Measurements from ENCODE around the gene PKN1. TPM values are rescaled to one million over a fixed set of nuclear protein-coding genes. Genes with fewer than 3 reads are reported as not detected.

PKN1 gene
- total and polyA plus RNA-seq, 2 of the 13 experiments (the other 11 are each of a cell fraction or from before 2014, with no cell fraction given), result 45.7 to 54.5 TPM

DNA sequence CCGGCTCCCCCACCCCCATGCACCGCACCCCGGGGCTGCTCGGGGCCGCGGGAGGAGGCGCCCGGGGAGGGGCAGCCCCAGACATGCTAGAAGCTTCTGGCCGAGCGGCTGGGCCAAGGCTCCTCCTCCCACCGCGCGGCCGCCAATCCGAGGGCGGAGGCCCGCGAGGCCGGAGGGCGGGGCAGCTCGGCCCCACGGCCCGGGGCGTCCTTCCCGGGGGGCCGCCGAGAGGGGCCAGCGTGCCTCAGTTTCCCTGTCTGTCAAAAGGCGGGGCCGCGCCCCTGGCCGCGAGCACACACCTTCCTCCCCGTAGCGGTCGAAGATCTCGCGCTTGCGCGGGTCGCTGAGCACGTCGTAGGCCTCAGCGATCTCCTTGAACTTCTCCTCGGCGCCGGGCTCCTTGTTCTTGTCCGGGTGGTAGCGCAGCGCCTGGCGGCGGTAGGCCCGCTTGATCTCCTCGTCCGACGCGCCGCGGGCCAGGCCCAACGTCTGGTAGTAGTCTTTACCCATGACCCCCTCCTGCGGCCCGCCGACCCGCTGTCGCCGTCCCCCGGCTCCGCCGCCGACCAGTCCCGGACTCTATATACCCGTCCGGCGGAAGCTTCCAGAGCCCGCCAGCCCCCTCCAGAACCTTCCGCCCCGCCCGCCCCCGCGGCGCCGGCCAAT, 84.9 kb downstream of the PKN1 start, which contains the start of gene DNAJB1 (continued):
- TF ChIP-seq, protein P1, sequence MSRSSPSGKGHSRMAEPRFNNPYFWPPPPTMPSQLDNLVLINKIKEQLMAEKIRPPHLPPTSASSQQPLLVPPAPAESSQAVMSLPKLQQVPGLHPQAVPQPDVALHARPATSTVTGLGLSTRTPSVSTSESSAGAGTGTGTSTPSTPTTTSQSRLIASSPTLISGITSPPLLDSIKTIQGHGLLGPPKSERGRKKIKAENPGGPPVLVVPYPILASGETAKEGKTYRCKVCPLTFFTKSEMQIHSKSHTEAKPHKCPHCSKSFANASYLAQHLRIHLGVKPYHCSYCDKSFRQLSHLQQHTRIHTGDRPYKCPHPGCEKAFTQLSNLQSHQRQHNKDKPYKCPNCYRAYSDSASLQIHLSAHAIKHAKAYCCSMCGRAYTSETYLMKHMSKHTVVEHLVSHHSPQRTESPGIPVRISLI (CRISPR knock-in tag; IDR thresholded peaks at IDR 0.05; ENCODE audit: borderline replicate concordance), result 0 out of 2 replicates have a peak, but pooled peaks have one; percentile 22
- peak; percentile 86 for TF ChIP-seq PHF8 (CRISPR knock-in tag; IDR thresholded peaks at IDR 0.05)
- TF ChIP-seq ZBTB42 (CRISPR knock-in tag; IDR thresholded peaks at IDR 0.05), result 0 out of 2 replicates have a peak, but pooled peaks have one; percentile 62
- TF ChIP-seq CBX1 (IDR thresholded peaks at IDR 0.05; ENCODE audit: low read depth), result no peak
- TF ChIP-seq, protein P2, sequence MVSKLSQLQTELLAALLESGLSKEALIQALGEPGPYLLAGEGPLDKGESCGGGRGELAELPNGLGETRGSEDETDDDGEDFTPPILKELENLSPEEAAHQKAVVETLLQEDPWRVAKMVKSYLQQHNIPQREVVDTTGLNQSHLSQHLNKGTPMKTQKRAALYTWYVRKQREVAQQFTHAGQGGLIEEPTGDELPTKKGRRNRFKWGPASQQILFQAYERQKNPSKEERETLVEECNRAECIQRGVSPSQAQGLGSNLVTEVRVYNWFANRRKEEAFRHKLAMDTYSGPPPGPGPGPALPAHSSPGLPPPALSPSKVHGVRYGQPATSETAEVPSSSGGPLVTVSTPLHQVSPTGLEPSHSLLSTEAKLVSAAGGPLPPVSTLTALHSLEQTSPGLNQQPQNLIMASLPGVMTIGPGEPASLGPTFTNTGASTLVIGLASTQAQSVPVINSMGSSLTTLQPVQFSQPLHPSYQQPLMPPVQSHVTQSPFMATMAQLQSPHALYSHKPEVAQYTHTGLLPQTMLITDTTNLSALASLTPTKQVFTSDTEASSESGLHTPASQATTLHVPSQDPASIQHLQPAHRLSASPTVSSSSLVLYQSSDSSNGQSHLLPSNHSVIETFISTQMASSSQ (IDR thresholded peaks at IDR 0.05; ENCODE audit: low read depth), result no peak
- TF ChIP-seq, protein P2 (CRISPR knock-in tag; IDR thresholded peaks at IDR 0.05; ENCODE audit: borderline replicate concordance), result 0 out of 2 replicates have a peak, but pooled peaks have one; percentile 43
- peak; percentile 36; the same call in 1 of the 2 replicates for TF ChIP-seq ZNF205 (CRISPR knock-in tag; IDR thresholded peaks at IDR 0.05)
- TF ChIP-seq, protein P3, sequence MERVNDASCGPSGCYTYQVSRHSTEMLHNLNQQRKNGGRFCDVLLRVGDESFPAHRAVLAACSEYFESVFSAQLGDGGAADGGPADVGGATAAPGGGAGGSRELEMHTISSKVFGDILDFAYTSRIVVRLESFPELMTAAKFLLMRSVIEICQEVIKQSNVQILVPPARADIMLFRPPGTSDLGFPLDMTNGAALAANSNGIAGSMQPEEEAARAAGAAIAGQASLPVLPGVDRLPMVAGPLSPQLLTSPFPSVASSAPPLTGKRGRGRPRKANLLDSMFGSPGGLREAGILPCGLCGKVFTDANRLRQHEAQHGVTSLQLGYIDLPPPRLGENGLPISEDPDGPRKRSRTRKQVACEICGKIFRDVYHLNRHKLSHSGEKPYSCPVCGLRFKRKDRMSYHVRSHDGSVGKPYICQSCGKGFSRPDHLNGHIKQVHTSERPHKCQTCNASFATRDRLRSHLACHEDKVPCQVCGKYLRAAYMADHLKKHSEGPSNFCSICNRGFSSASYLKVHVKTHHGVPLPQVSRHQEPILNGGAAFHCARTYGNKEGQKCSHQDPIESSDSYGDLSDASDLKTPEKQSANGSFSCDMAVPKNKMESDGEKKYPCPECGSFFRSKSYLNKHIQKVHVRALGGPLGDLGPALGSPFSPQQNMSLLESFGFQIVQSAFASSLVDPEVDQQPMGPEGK (CRISPR knock-in tag; IDR thresholded peaks at IDR 0.05), result peak; percentile 62; the same call in 1 of the 2 replicates
- peak; percentile 93 for TF ChIP-seq HES4 (CRISPR knock-in tag; IDR thresholded peaks at IDR 0.05; ENCODE audit: borderline replicate concordance)
- TF ChIP-seq FOXA3 (CRISPR knock-in tag; IDR thresholded peaks at IDR 0.05), result no peak
- no peak for TF ChIP-seq ZNF549 (CRISPR knock-in tag; IDR thresholded peaks at IDR 0.05)
- TF ChIP-seq, protein P4, sequence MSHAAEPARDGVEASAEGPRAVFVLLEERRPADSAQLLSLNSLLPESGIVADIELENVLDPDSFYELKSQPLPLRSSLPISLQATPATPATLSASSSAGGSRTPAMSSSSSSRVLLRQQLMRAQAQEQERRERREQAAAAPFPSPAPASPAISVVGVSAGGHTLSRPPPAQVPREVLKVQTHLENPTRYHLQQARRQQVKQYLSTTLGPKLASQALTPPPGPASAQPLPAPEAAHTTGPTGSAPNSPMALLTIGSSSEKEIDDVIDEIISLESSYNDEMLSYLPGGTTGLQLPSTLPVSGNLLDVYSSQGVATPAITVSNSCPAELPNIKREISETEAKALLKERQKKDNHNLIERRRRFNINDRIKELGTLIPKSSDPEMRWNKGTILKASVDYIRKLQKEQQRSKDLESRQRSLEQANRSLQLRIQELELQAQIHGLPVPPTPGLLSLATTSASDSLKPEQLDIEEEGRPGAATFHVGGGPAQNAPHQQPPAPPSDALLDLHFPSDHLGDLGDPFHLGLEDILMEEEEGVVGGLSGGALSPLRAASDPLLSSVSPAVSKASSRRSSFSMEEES (CRISPR knock-in tag; IDR thresholded peaks at IDR 0.05), result no peak
- TF ChIP-seq PHF20 (CRISPR knock-in tag; IDR thresholded peaks at IDR 0.05), result peak; percentile 55; the same call in 1 of the 2 replicates
- 0 out of 2 replicates have a peak, but pooled peaks have one; percentile 20 for TF ChIP-seq ZNF256 (CRISPR knock-in tag; conservative IDR thresholded peaks at IDR 0.05)
- TF ChIP-seq ARHGAP35 (CRISPR knock-in tag; IDR thresholded peaks at IDR 0.05; ENCODE audit: borderline replicate concordance), result peak; percentile 78; the same call in 1 of the 2 replicates
- TF ChIP-seq PHB2 (IDR thresholded peaks at IDR 0.05; ENCODE audit: partially characterized antibody), result no peak

Measured in HepG2 (cell line).